ENCODE results near the gene DMBT1. TPM values are rescaled to one million over a fixed set of nuclear protein-coding genes. Genes with fewer than 3 reads are reported as not detected.

The DMBT1 gene
- total RNA-seq, 3 donors from 2014 or later, result 0.03 to 0.05 (median 0.05) TPM

- Mint-ChIP-seq H3K27me3 (ENCODE audit: low read depth) (peaks cover 2% of the 10 kb centered on the region), H3K4me1 (ENCODE audit: low read depth) (peaks cover 29% of the 10 kb centered on the region), H3K4me3 (no peak overlapping the region), H3K36me3 (ENCODE audit: insufficient read depth) (no peaks in the 10 kb centered on the region), H3K9me3 (no peaks in the 10 kb centered on the region)
- no peak for DNase-seq
- no peak for ATAC-seq
Measured at GRCh38 chr10:122557516-122557915, 3.0 kb upstream of the DMBT1 start.

DNA sequence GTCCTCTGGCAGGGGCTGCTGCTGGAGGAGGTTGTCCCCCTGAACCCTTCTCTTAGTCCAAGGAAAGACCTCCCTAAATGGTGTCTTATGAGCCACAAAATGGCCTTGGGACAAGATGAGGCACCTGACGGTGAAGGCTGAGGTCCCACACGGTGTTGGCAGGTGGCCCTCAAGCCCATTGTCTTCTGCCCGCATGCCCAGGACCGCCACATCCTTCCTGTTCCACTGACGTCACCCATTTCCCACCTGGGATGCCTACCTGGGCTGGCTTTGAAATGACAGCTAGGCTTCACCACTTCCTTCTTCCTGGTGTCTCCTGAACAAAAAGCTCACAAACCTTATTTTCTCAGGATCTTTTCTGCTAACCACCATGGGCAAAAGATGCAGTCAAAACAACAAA is 2.1 kb upstream of the DMBT1 start:
- no peaks in the 10 kb centered on the region for H3K36me3 Mint-ChIP-seq (ENCODE audit: insufficient read depth)
- H3K4me1 Mint-ChIP-seq (ENCODE audit: low read depth), result peaks cover 29% of the 10 kb centered on the region
- H3K9me3 Mint-ChIP-seq, result no peaks in the 10 kb centered on the region
- DNase-seq (no peak), ATAC-seq (no peak)
- H3K4me3 Mint-ChIP-seq, result no peak overlapping the region
- H3K27me3 Mint-ChIP-seq (ENCODE audit: low read depth), result peaks cover 2% of the 10 kb centered on the region

- H3K9me3 Mint-ChIP-seq, result no peaks in the 10 kb centered on the region
- DNase-seq (no peak), ATAC-seq (no peak)
- no peaks in the 10 kb centered on the region for H3K36me3 Mint-ChIP-seq (ENCODE audit: insufficient read depth)
- peaks cover 29% of the 10 kb centered on the region for H3K4me1 Mint-ChIP-seq (ENCODE audit: low read depth)
- H3K27me3 Mint-ChIP-seq (ENCODE audit: low read depth), result peaks cover 2% of the 10 kb centered on the region
- no peak overlapping the region for H3K4me3 Mint-ChIP-seq
Measured at GRCh38 chr10:122559228-122559627, 1.3 kb upstream of the DMBT1 start.

- H3K36me3 Mint-ChIP-seq (ENCODE audit: insufficient read depth), result no peaks in the 10 kb centered on the region
- no peak for DNase-seq
- no peak overlapping the region for H3K4me3 Mint-ChIP-seq
- H3K27me3 Mint-ChIP-seq (ENCODE audit: low read depth), result peaks cover 2% of the 10 kb centered on the region
- no peak for ATAC-seq
- no peaks in the 10 kb centered on the region for H3K9me3 Mint-ChIP-seq
- peaks cover 31% of the 10 kb centered on the region for H3K4me1 Mint-ChIP-seq (ENCODE audit: low read depth)
Measured at GRCh38 chr10:122561212-122561611, 658 bp downstream of the DMBT1 start.

DNA sequence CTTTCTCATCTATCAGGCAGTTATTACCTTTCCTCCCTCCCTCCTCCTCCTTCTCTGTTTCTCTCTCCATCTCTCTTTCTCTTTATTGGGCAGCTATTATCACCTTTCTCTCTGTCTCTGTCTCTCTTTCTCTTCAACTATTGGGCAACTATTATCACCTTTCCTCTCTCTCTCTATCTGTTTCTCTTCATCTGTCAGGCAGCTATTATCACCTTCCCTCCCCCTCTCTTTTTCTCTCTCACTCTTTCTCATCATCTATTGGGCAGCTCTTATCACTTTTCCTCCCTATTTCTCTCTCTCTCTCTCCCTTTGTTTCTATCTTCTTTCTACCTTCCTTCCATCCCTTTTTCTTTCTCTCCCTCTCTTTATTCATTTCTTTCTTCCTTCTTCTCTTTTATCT is 1.2 kb downstream of the DMBT1 start:
- Mint-ChIP-seq H3K4me1 (ENCODE audit: low read depth) (peaks cover 31% of the 10 kb centered on the region), H3K9me3 (no peaks in the 10 kb centered on the region), H3K36me3 (ENCODE audit: insufficient read depth) (no peaks in the 10 kb centered on the region), H3K27me3 (ENCODE audit: low read depth) (peaks cover 2% of the 10 kb centered on the region), H3K4me3 (no peak overlapping the region)
- ATAC-seq (no peak), DNase-seq (no peak)

GRCh38 chr10:122564980-122565379 is 4.4 kb downstream of the DMBT1 start:
- DNase-seq (no peak), ATAC-seq (no peak)
- peaks cover 12% of the 10 kb centered on the region for H3K4me1 Mint-ChIP-seq (ENCODE audit: low read depth)
- no peaks in the 10 kb centered on the region for H3K36me3 Mint-ChIP-seq (ENCODE audit: insufficient read depth)
- H3K9me3 Mint-ChIP-seq, result no peaks in the 10 kb centered on the region
- H3K27me3 Mint-ChIP-seq (ENCODE audit: low read depth), result peaks cover 10% of the 10 kb centered on the region
- H3K4me3 Mint-ChIP-seq, result no peak overlapping the region

DNA sequence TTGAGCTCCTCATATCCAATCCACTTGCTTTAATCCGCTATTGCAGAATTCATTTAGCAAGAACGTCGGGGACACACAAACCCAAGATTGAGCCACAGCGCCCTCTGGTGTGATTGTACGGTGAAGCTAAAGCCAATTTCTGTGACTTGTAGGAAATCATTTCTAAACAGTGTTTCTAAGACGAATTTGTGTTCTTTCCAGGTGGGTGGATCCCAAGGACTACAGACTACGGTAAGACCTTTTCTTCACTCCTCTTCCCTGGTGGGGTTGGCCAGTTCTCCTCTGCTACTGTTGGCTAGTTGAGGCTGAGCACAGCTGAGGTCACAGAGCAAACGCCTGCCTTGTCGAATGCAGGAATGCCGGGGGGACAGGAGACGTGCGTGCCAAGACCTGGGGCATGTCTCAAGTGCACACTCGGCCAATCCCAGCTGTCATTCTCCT is 5.2 kb downstream of the DMBT1 start:
- peak; percentile 65 for DNase-seq
- Mint-ChIP-seq H3K9me3 (no peaks in the 10 kb centered on the region), H3K36me3 (ENCODE audit: insufficient read depth) (no peaks in the 10 kb centered on the region), H3K4me1 (ENCODE audit: low read depth) (peaks cover 9% of the 10 kb centered on the region), H3K4me3 (no peak overlapping the region), H3K27me3 (ENCODE audit: low read depth) (peaks cover 12% of the 10 kb centered on the region)
- peak in 1 of 2 donors; percentile 46 for ATAC-seq

DNA sequence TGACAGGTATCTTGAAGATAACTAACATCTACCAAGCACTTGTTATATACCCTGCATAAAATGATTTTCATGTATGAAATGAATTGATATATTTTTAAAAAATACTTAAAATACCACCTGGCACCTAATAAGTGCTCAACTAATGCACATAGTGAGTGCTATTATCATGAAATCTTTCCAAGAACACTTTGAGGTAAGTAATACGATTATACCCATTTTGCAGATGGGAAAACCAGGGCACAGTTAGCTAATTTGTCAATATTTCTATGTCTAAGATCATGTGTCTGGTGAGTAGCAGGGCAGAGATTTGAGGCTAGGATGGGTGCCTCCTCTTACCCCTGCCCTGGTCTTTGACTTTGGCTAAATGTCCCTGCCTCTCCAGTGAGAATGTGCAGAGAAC is 6.1 kb downstream of the DMBT1 start:
- H3K9me3 Mint-ChIP-seq, result no peaks in the 10 kb centered on the region
- peaks cover 12% of the 10 kb centered on the region for H3K27me3 Mint-ChIP-seq (ENCODE audit: low read depth)
- peaks cover 6% of the 10 kb centered on the region for H3K4me1 Mint-ChIP-seq (ENCODE audit: low read depth)
- no peak for ATAC-seq
- DNase-seq, result no peak
- no peaks in the 10 kb centered on the region for H3K36me3 Mint-ChIP-seq (ENCODE audit: insufficient read depth)
- no peak overlapping the region for H3K4me3 Mint-ChIP-seq

- ATAC-seq (no peak), DNase-seq (no peak)
- H3K36me3 Mint-ChIP-seq (ENCODE audit: insufficient read depth), result no peaks in the 10 kb centered on the region
- H3K4me1 Mint-ChIP-seq (ENCODE audit: low read depth), result peaks cover 2% of the 10 kb centered on the region
- H3K9me3 Mint-ChIP-seq, result no peaks in the 10 kb centered on the region
- no peak overlapping the region for H3K4me3 Mint-ChIP-seq
- peaks cover 16% of the 10 kb centered on the region for H3K27me3 Mint-ChIP-seq (ENCODE audit: low read depth)
Measured at GRCh38 chr10:122567056-122567660, 6.6 kb downstream of the DMBT1 start.

DNA sequence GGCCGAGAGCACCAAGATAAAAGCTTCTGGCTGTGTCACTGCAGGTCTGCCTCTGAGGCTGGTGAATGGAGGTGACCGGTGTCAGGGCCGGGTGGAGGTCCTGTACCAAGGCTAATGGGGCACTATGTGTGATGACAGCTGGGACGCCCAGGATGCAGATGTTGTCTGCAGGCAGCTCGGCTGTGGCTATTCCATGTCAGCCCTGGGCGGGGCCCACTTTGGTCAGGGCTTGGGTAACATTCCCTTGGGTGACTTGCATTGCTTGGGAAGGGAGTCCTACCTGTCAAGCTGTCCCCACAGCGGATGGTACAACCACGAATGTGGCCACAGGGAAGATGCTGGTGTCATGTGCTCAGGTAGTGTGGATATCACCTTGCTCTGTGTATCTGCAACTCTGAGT is 8.0 kb downstream of the DMBT1 start:
- ATAC-seq (no peak), DNase-seq (no peak)
- H3K9me3 Mint-ChIP-seq, result no peaks in the 10 kb centered on the region
- no peaks in the 10 kb centered on the region for H3K36me3 Mint-ChIP-seq (ENCODE audit: insufficient read depth)
- H3K27me3 Mint-ChIP-seq (ENCODE audit: low read depth), result peaks cover 20% of the 10 kb centered on the region
- H3K4me3 Mint-ChIP-seq, result no peak overlapping the region
- H3K4me1 Mint-ChIP-seq (ENCODE audit: low read depth), result peaks cover 2% of the 10 kb centered on the region

- H3K36me3 Mint-ChIP-seq (ENCODE audit: insufficient read depth), result no peaks in the 10 kb centered on the region
- no peak for DNase-seq
- no peaks in the 10 kb centered on the region for H3K9me3 Mint-ChIP-seq
- no peak overlapping the region for H3K4me3 Mint-ChIP-seq
- H3K27me3 Mint-ChIP-seq (ENCODE audit: low read depth), result peaks cover 20% of the 10 kb centered on the region
- no peaks in the 10 kb centered on the region for H3K4me1 Mint-ChIP-seq (ENCODE audit: low read depth)
- no peak for ATAC-seq
Measured at GRCh38 chr10:122570920-122571319, 10.4 kb downstream of the DMBT1 start.

DNA sequence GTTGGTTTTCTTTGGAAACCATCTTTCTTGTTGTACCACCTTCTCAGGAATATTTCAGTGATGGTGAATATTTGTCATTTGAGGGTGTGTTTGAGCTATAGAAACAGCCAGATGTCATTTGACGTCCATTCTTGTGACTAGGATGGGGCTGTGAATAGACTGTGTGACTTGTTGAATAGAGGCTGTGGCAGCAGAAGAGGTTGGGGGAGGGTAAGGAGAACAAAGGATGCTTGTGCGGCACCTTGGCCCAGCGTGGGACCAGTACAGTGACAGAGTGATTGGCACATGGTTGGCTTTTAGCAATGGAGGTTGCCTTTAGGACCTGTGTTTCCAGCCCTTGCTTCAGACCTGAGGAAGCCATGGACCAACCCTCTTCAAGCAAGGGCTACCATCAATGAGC is 11.3 kb downstream of the DMBT1 start:
- no peaks in the 10 kb centered on the region for H3K9me3 Mint-ChIP-seq
- no peak overlapping the region for H3K4me3 Mint-ChIP-seq
- H3K27me3 Mint-ChIP-seq (ENCODE audit: low read depth), result peaks cover 20% of the 10 kb centered on the region
- no peak for ATAC-seq
- no peaks in the 10 kb centered on the region for H3K36me3 Mint-ChIP-seq (ENCODE audit: insufficient read depth)
- no peak for DNase-seq
- no peaks in the 10 kb centered on the region for H3K4me1 Mint-ChIP-seq (ENCODE audit: low read depth)

DNA sequence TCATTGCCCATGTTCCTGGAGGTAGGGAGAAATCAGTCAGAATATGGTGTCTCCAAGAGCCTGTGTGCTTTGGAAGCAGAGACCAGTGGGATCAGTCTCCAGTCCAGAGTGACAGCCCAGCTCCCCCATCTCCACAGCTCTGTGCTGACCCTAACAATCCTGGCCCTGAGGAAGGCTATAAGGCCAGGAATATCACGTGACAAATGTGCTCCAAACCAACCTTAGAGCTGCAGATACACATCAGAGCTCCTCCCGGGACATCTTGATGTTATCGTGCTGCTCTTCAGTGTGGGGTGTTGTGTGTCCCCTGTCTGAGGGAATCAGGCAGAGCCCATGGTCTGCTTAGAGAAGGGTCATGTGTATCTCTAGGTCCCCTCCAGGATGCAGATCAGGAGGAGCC is 15.2 kb downstream of the DMBT1 start:
- H3K9me3 Mint-ChIP-seq, result no peaks in the 10 kb centered on the region
- peaks cover 9% of the 10 kb centered on the region for H3K27me3 Mint-ChIP-seq (ENCODE audit: low read depth)
- no peak for DNase-seq
- no peak overlapping the region for H3K4me3 Mint-ChIP-seq
- ATAC-seq, result no peak
- H3K4me1 Mint-ChIP-seq (ENCODE audit: low read depth), result no peaks in the 10 kb centered on the region
- no peaks in the 10 kb centered on the region for H3K36me3 Mint-ChIP-seq (ENCODE audit: insufficient read depth)

DNA sequence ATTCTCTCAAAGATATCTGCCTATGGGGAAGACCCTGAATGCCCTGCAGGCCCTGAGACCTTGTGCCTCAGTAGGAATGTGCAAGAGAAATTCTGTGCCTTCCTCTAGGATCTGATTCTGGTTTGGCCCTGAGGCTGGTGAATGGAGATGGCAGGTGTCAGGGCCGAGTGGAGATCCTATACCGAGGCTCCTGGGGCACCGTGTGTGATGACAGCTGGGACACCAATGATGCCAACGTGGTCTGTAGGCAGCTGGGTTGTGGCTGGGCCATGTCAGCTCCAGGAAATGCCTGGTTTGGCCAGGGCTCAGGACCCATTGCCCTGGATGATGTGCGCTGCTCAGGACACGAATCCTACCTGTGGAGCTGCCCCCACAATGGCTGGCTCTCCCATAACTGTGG is 15.7 kb downstream of the DMBT1 start:
- no peaks in the 10 kb centered on the region for H3K9me3 Mint-ChIP-seq
- ATAC-seq (no peak), DNase-seq (no peak)
- H3K27me3 Mint-ChIP-seq (ENCODE audit: low read depth), result peaks cover 9% of the 10 kb centered on the region
- H3K4me1 Mint-ChIP-seq (ENCODE audit: low read depth), result no peaks in the 10 kb centered on the region
- H3K36me3 Mint-ChIP-seq (ENCODE audit: insufficient read depth), result no peaks in the 10 kb centered on the region
- no peak overlapping the region for H3K4me3 Mint-ChIP-seq

GRCh38 chr10:122577311-122577885 is 16.8 kb downstream of the DMBT1 start:
- DNase-seq, result no peak
- Mint-ChIP-seq H3K4me3 (no peak overlapping the region), H3K36me3 (ENCODE audit: insufficient read depth) (no peaks in the 10 kb centered on the region), H3K9me3 (no peaks in the 10 kb centered on the region), H3K27me3 (ENCODE audit: low read depth) (peaks cover 2% of the 10 kb centered on the region), H3K4me1 (ENCODE audit: low read depth) (no peaks in the 10 kb centered on the region)
- ATAC-seq, result no peak
